Occipital lobe (tissue), 3 donors: ENCODE data around the gene ARHGAP42. TPM values are rescaled to one million over a fixed set of nuclear protein-coding genes. Genes with fewer than 3 reads are reported as not detected.

Experiments
- DNase-seq: peaks from one replicate; lab custom pipeline; 2025; lab: John Stamatoyannopoulos, UW
- small RNA-seq: library from RNA; depleted of rRNA; stranded (forward); fragments of <200 nt; gene quantifications from one replicate; pipeline ENCODE3, GENCODE V24; 2014
- total RNA-seq: library from RNA; depleted of rRNA; stranded (reverse); fragments of >200 nt; gene quantifications from one replicate; pipeline ENCODE4 v1.2.3, GENCODE V29; 2014

ARHGAP42 gene
- total RNA-seq, 1 donor from 2014 or later: 7.2 TPM

DNA sequence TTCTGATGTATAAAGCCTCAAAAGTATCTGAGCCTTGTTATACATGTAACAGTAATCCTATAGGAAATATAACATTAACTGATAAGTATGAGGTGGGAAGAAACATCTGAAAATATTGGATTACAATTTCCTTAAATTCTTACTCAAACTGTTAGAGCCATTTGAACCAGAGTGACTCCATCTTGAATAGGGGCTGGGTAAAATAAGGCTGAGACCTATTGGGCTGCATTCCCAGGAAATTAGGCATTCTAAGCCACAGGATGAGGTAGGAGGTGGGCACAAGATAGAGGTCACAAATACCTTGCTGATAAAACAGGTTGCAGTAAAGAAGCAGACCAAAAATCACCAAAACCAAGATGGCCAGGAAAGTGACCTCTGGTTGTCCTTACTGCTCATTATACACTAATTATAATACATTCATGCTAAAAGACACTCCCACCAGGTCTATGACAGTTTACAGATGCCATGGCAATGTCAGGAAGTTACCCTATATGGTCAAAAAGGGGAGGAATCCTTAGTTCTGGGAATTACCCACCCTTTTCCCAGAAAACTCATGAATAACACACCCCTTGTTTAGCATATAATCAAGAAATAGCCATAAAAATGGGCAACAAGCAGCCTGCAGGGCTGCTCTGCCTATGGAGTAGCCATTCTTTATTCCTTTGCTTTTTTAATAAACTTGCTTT, 327.7 kb downstream of the ARHGAP42 start:
- DNase-seq: no peak

GRCh38 chr11:101019870-101020269, 332.8 kb downstream of the ARHGAP42 start:
- DNase-seq: no peak

- no peak for DNase-seq
Measured at GRCh38 chr11:101022256-101022655, 335.2 kb downstream of the ARHGAP42 start.

DNA sequence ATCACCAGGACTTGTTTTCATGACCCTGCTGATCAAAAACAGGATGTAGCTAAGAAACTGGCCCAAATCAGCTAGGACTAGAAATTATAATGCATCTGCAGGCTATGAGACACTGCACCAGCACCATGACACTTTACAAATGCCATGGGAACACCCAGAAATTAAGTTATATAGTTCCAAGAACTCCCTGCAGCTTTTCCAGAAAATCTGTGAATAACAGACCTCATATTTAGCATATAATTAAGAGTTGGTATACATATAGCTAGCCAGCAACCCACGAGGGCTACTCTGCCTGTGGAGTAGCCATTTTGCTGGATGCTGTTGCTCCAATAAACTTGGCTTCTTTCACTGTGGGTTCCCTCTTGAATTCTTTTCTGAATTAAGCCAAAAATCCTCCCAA, 341.6 kb downstream of the ARHGAP42 start:
- DNase-seq: no peak

DNA sequence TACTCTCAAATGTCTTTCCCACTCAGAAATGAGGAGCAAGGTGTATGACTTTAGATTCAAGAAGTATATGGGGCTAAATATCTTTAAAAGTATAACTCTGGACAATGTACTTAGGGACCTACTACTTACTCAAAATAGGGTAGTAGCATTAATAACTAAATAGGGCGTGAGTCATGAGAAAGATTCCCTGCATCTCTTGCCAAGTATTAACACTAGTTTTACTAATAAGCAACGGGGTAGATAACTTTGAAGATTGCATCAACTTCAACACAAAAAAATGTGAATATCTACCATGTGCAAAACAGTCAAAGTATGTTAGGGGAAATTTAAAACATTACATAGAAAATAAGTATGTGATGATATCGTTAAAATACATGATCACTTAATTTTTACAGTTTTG, 342.9 kb downstream of the ARHGAP42 start:
- DNase-seq: no peak

GRCh38 chr11:101030692-101031091, 343.6 kb downstream of the ARHGAP42 start:
- DNase-seq: no peak

GRCh38 chr11:101031713-101032112, 344.6 kb downstream of the ARHGAP42 start:
- DNase-seq: no peak

DNA sequence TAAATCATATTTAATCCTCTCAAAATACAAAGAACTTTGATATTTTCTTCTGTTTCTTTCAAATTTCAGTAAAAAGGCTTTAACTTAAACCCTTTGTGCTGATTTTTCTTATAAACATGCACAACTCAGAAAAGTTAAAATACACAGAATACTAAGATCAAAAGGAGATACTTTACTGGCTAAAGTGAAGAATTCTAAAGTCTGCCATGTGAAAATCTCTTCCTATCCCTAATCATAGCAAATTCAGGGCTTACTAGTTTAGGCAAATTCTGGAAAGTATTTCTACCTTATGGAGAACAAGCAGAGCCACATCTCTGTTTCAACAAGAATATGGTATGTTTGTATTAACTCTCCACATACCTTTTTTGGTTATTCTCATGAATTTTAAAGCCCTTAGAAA, 345.9 kb downstream of the ARHGAP42 start:
- no peak for DNase-seq

DNA sequence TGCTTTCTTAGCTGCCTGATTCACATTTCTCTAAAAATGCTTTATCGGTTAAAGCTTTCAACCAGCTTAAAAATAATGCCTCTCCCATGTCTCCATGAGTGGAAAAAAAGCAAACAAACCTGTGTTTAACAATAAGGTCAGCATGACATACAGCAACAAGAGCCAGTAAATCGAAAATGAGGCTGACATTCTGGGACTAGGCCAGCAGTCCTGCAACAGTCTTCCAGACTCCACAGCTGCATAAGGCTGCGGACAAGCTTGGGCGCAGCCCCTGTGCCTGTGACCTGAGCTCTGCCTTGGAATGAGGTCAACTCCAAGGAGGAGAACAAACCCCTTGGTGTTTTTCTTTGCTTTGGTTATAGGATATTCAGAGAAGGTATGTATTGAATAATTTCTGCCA, 347.0 kb downstream of the ARHGAP42 start:
- no peak for DNase-seq

DNA sequence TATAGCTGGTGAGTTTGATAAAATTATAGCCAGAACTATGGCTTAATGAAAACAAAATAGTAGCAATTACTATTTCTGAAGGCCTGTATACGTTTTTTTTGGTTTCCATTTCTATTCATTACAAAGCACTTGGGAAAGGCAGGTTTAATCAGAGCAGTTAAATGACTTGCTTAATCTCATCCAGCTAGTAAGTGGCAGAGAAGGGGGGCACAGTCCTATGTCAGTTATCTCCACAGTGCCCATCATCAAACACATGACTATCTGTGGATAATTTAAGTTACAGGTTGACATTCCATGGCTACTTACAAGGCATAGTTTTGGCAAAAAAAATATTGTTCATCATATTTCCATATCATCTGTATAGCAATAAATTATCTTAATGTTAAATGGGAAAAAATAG, 348.8 kb downstream of the ARHGAP42 start:
- DNase-seq: no peak

Small RNA genes lying within 50 kb of the gene (small RNA-seq; reads per million reads assigned to genes)
- gene RN7SL222P: not detected
